ENCODE measurements around the gene PDGFD. TPM values are rescaled to one million over a fixed set of nuclear protein-coding genes. Genes with fewer than 3 reads are reported as not detected.

PDGFD gene
- total RNA-seq, result 0.15 TPM in 1 of 2 replicates, not detected in the other

DNA sequence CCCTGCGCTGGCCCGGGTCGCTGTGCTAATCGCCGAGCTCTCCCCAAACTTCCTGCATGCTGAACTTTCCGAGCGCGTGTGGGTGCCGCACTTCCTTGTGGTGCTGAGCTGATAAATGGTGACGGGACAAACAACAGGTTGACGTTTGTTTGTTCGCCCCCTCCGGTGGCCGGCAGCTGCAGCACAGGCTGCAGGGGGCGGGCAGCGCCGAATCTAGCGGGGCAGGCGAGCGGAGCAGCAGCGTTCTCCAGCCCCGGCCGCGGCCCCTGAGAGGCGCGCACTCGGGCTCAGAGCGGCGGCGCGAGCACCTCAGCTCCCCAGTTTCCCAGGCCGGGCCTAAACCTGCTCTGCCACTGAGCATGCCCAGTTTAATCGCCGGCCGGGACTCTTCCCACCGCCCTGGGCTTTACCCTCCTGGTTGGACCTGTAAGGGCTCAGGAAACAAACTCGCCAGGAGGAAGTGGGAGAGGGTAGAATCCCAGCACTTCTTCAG lies at the start of gene PDGFD:
Gene PDGFD (minus strand): TSS at position 120 of the 493 bp plus-strand sequence.

DNA sequence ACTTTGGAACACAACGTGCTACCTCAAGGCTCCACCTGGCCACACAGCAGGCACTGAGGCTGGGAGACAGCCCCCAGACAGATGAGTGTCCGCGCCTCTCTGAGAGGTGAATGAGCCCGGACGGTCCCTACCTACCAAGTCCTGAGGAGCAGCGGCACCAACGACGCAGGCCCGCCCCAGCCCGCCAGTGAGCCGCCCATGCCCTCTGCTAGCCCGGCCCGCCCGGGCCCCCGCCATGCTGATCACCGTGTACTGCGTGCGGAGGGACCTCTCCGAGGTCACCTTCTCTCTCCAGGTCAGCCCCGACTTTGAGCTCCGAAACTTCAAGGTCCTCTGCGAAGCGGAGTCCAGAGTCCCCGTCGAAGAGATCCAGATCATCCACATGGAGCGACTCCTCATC lies 127.4 kb downstream of the PDGFD start, which contains the start of gene DDI1:
Gene DDI1 (plus strand): TSS at position 53 of the 400 bp plus-strand sequence. CDS start 183 bp downstream, at position 236.

Other genes with a start within 250 kb of the PDGFD start
- gene DDI1, start 127.5 kb downstream of the PDGFD start, total RNA-seq, result not detected in 2 replicates